NOMO-1 (cell line): ENCODE data around the gene P2RX3.
"Not testable (repeated sequence)": the region's sequence is repeated elsewhere in the genome, so short reads cannot be mapped to it uniquely, and the experiment has no call there.

Experiments
- DNase-seq, 2 experiments: peaks; one replicate each; lab custom pipeline; 2025; ENCODE audit not compliant: unreplicated experiment in 2 of 2; lab: John Stamatoyannopoulos, UW

The P2RX3 gene

GRCh38 chr11:57324154-57324885 lies 13.8 kb upstream of the P2RX3 start:
- no peak for DNase-seq

GRCh38 chr11:57324886-57325734 lies 13.0 kb upstream of the P2RX3 start, which contains the start of gene TNKS1BP1:
TNKS1BP1 (minus strand) TSS chr11:57324952; CDS start chr11:57321885, 3,067 bp downstream.
- peak; percentile 92 to 93 for DNase-seq

- no peak for DNase-seq
These were observed 12.5 kb upstream of the P2RX3 start for GRCh38 chr11:57325735-57326048.

GRCh38 chr11:57327721-57328120 lies 10.4 kb upstream of the P2RX3 start:
- DNase-seq, result no peak

- no peak for DNase-seq
These were observed 8.1 kb upstream of the P2RX3 start for GRCh38 chr11:57330029-57330428.

GRCh38 chr11:57331720-57332119 lies 6.4 kb upstream of the P2RX3 start:
- no peak for DNase-seq

GRCh38 chr11:57332694-57333440 lies 5.3 kb upstream of the P2RX3 start:
- DNase-seq, result no peak

GRCh38 chr11:57335023-57335342 lies 3.2 kb upstream of the P2RX3 start:
- DNase-seq, result no peak

GRCh38 chr11:57335343-57336110 lies 2.6 kb upstream of the P2RX3 start, which contains the start of gene SSRP1:
SSRP1 (minus strand) TSS chr11:57335892; CDS start chr11:57335121, 771 bp downstream.
- peak; percentile 76 to 88 for DNase-seq

- DNase-seq, result no peak
These were observed 2.0 kb upstream of the P2RX3 start for GRCh38 chr11:57336111-57336666.

GRCh38 chr11:57336856-57337255 lies 1.3 kb upstream of the P2RX3 start:
- not testable (repeated sequence) for DNase-seq

GRCh38 chr11:57339328-57339727 lies 1.2 kb downstream of the P2RX3 start:
- DNase-seq, result no peak

- DNase-seq, result no peak
These were observed 2.0 kb downstream of the P2RX3 start for GRCh38 chr11:57340039-57340615.

GRCh38 chr11:57341250-57341808 lies 3.2 kb downstream of the P2RX3 start:
- no peak for DNase-seq

- no peak for DNase-seq
These were observed 4.5 kb downstream of the P2RX3 start for GRCh38 chr11:57342702-57343101.

GRCh38 chr11:57343825-57344224 lies 5.7 kb downstream of the P2RX3 start:
- DNase-seq, result peak; percentile 34 to 43

GRCh38 chr11:57344826-57345225 lies 6.7 kb downstream of the P2RX3 start:
- DNase-seq, result no peak

GRCh38 chr11:57345555-57346211 lies 7.5 kb downstream of the P2RX3 start:
- DNase-seq, result peak in 1 of 2 experiments; percentile 40

- DNase-seq, result no peak
These were observed 9.2 kb downstream of the P2RX3 start for GRCh38 chr11:57347336-57347735.
